KOPT-K1 (cell line): Measurements from ENCODE around the gene SPPL3.

Source experiments
- H3K27ac ChIP-seq: fragments of 200-600 bp; sonication (generic); 2 replicates; pipeline ENCODE4 v1.5.1; 2016; ENCODE audit warnings: antibody characterized with exemption, mild to moderate bottlenecking, low read depth, low read length; ENCODE audit not compliant: poor library complexity, severe bottlenecking
- H3K36me3 ChIP-seq: fragments of 200-600 bp; sonication (generic); 2 replicates; pipeline ENCODE4 v1.5.1; 2017; ENCODE audit warnings: antibody characterized with exemption, mild to moderate bottlenecking, low read length, moderate library complexity; ENCODE audit not compliant: insufficient read depth
- H3K9me3 ChIP-seq: fragments of 200-600 bp; sonication (generic); 2 replicates; pipeline ENCODE4 v1.5.1; 2017; ENCODE audit warnings: antibody characterized with exemption, low read length, mild to moderate bottlenecking; ENCODE audit not compliant: insufficient read depth, poor library complexity, severe bottlenecking

SPPL3 gene

GRCh38 chr12:120722784-120723183 lies 181.4 kb downstream of the SPPL3 start:
- Histone ChIP-seq H3K27ac (no peak overlapping the region), H3K36me3 (peaks cover 75% of the 10 kb centered on the region), H3K9me3 (no peaks in the 10 kb centered on the region)

- Histone ChIP-seq H3K27ac (no peak overlapping the region), H3K36me3 (peaks cover 78% of the 10 kb centered on the region), H3K9me3 (no peaks in the 10 kb centered on the region)
Measured at GRCh38 chr12:120721866-120722265, 182.3 kb downstream of the SPPL3 start.

GRCh38 chr12:120720987-120721801 lies 183.0 kb downstream of the SPPL3 start:
- H3K9me3 ChIP-seq, result no peaks in the 10 kb centered on the region
- no peak overlapping the region for H3K27ac ChIP-seq
- peaks cover 85% of the 10 kb centered on the region for H3K36me3 ChIP-seq

- Histone ChIP-seq H3K27ac (no peak overlapping the region), H3K36me3 (peaks cover 93% of the 10 kb centered on the region), H3K9me3 (no peaks in the 10 kb centered on the region)
Measured at GRCh38 chr12:120720234-120720986, 183.7 kb downstream of the SPPL3 start.

- peak overlapping the region; percentile 37 for H3K27ac ChIP-seq
- peaks cover 99% of the 10 kb centered on the region for H3K36me3 ChIP-seq
- H3K9me3 ChIP-seq, result no peaks in the 10 kb centered on the region
Measured at GRCh38 chr12:120719496-120720233, 184.5 kb downstream of the SPPL3 start.

- H3K27ac ChIP-seq, result peak overlapping the region; percentile 37
- no peaks in the 10 kb centered on the region for H3K9me3 ChIP-seq
- peaks cover 99% of the 10 kb centered on the region for H3K36me3 ChIP-seq
Measured at GRCh38 chr12:120719072-120719471, 185.1 kb downstream of the SPPL3 start.

- Histone ChIP-seq H3K36me3 (peaks cover 97% of the 10 kb centered on the region), H3K9me3 (no peaks in the 10 kb centered on the region), H3K27ac (peak overlapping the region; percentile 37)
Measured at GRCh38 chr12:120718055-120718454, 186.1 kb downstream of the SPPL3 start.

- Histone ChIP-seq H3K9me3 (no peaks in the 10 kb centered on the region), H3K27ac (no peak overlapping the region), H3K36me3 (peaks cover 56% of the 10 kb centered on the region)
Measured at GRCh38 chr12:120713861-120714482, 190.2 kb downstream of the SPPL3 start.

GRCh38 chr12:120712610-120713009 lies 191.5 kb downstream of the SPPL3 start:
- no peak overlapping the region for H3K27ac ChIP-seq
- peaks cover 44% of the 10 kb centered on the region for H3K36me3 ChIP-seq
- no peaks in the 10 kb centered on the region for H3K9me3 ChIP-seq
